HG03378 (cell line): ENCODE results near the gene TSSC4.
"Not testable (repeated sequence)": the region's sequence is repeated elsewhere in the genome, so short reads cannot be mapped to it uniquely, and the experiment has no call there.

ENCODE experiments used
- ATAC-seq: cut with Tn5 transposase; IDR thresholded peaks from one replicate; pipeline ENCODE4 v1.9.1; 2021; ENCODE audit warnings: mild to moderate bottlenecking, moderate library complexity; ENCODE audit not compliant: unreplicated experiment

TSSC4 gene

GRCh38 chr11:2400069-2400761, at the start of gene TSSC4:
TSS of gene TSSC4 (plus strand) at chr11:2400750. CDS start at chr11:2402634, 1,884 bp downstream.
- ATAC-seq: peak; percentile 77

GRCh38 chr11:2351701-2352100, 48.8 kb upstream of the TSSC4 start:
- no peak for ATAC-seq

GRCh38 chr11:2352420-2352819, 48.1 kb upstream of the TSSC4 start:
- no peak for ATAC-seq

- ATAC-seq: no peak
Observed at GRCh38 chr11:2355000-2355644, 45.4 kb upstream of the TSSC4 start.

GRCh38 chr11:2357246-2357645, 43.3 kb upstream of the TSSC4 start:
- no peak for ATAC-seq

GRCh38 chr11:2357651-2358050, 42.9 kb upstream of the TSSC4 start:
- ATAC-seq: not testable (repeated sequence)

GRCh38 chr11:2358754-2359442, 41.7 kb upstream of the TSSC4 start:
- ATAC-seq: no peak

GRCh38 chr11:2359557-2359956, 41.0 kb upstream of the TSSC4 start:
- no peak for ATAC-seq

- ATAC-seq: no peak
Observed at GRCh38 chr11:2360081-2360642, 40.4 kb upstream of the TSSC4 start.

GRCh38 chr11:2361565-2361964, 39.0 kb upstream of the TSSC4 start:
- ATAC-seq: no peak

GRCh38 chr11:2362414-2362813, 38.1 kb upstream of the TSSC4 start:
- no peak for ATAC-seq

GRCh38 chr11:2363130-2363529, 37.4 kb upstream of the TSSC4 start:
- no peak for ATAC-seq

GRCh38 chr11:2363577-2364370, 36.8 kb upstream of the TSSC4 start:
- ATAC-seq: no peak

GRCh38 chr11:2364386-2364785, 36.2 kb upstream of the TSSC4 start:
- not testable (repeated sequence) for ATAC-seq

GRCh38 chr11:2365571-2366210, 34.9 kb upstream of the TSSC4 start:
- ATAC-seq: no peak

- no peak for ATAC-seq
Observed at GRCh38 chr11:2366276-2366675, 34.3 kb upstream of the TSSC4 start.

GRCh38 chr11:2366733-2367132, 33.8 kb upstream of the TSSC4 start:
- no peak for ATAC-seq

GRCh38 chr11:2367266-2368160, 33.0 kb upstream of the TSSC4 start:
- no peak for ATAC-seq

- ATAC-seq: no peak
Observed at GRCh38 chr11:2368178-2368850, 32.2 kb upstream of the TSSC4 start.
